ENCODE measurements around the gene TLL2. TPM values are rescaled to one million over a fixed set of nuclear protein-coding genes. Genes with fewer than 3 reads are reported as not detected.
A peak's percentile ranks its signal among the peaks of the same experiment; 100 is the strongest.

TLL2 gene
- total and polyA plus RNA-seq, 12 donors, result 0.10 to 0.40 (median 0.13) TPM; not detected in 6

GRCh38 chr10:96339956-96340904 lies 173.5 kb downstream of the TLL2 start:
- Histone ChIP-seq H3K27ac (no peak overlapping the region), H3K9me3 (replicated peaks in 1 of 3) (no peaks in the 10 kb centered on the region), H3K36me3 (replicated peaks in 1 of 2) (no peaks in the 10 kb centered on the region), H3K27me3 (peaks cover 10% of the 10 kb centered on the region), H3K4me1 (replicated peaks in 1 of 2) (no peaks in the 10 kb centered on the region), H3K4me3 (no peak overlapping the region)
- TF ChIP-seq CTCF (IDR thresholded peaks at IDR 0.05), result peak; percentile 25 to 60 (median 38)
- no peak for TF ChIP-seq POLR2A (IDR thresholded peaks at IDR 0.05)
- 30 to 41% (median 34%) methylated on average over 7 of the region's 7 CpGs for WGBS, 4 donors
- peak; percentile 40 to 65 (median 58) for DNase-seq
- intact Hi-C loops (cut with DNase I), result no loop called here

- no peak for TF ChIP-seq CTCF (IDR thresholded peaks at IDR 0.05)
- no peak for DNase-seq
- 93 to 95% (median 94%) methylated on average over 4 of the region's 4 CpGs for WGBS, 4 donors
- no peaks in the 10 kb centered on the region for H3K4me1 ChIP-seq (replicated peaks in 1 of 2)
- no peaks in the 10 kb centered on the region for H3K36me3 ChIP-seq (replicated peaks in 1 of 2)
- intact Hi-C loops (cut with DNase I), result no loop called here
- H3K9me3 ChIP-seq (replicated peaks in 1 of 3), result no peaks in the 10 kb centered on the region
- H3K27ac ChIP-seq, result no peak overlapping the region
- no peak overlapping the region for H3K4me3 ChIP-seq
- peaks cover 11% of the 10 kb centered on the region for H3K27me3 ChIP-seq
Observed at GRCh38 chr10:96339383-96339782, 174.3 kb downstream of the TLL2 start.

GRCh38 chr10:96338279-96338925 lies 175.3 kb downstream of the TLL2 start:
- Histone ChIP-seq H3K36me3 (replicated peaks in 1 of 2) (no peaks in the 10 kb centered on the region), H3K9me3 (replicated peaks in 1 of 3) (no peaks in the 10 kb centered on the region), H3K27me3 (peaks cover 11% of the 10 kb centered on the region), H3K4me1 (replicated peaks in 1 of 2) (no peaks in the 10 kb centered on the region), H3K27ac (no peak overlapping the region), H3K4me3 (no peak overlapping the region)
- WGBS, 4 donors, result 43 to 53% (median 47%) methylated on average over 5 of the region's 5 CpGs
- no peak for TF ChIP-seq CTCF (IDR thresholded peaks at IDR 0.05)
- TF ChIP-seq POLR2A (IDR thresholded peaks at IDR 0.05), result no peak
- intact Hi-C loops (cut with DNase I), result no loop called here
- DNase-seq, result no peak

DNA sequence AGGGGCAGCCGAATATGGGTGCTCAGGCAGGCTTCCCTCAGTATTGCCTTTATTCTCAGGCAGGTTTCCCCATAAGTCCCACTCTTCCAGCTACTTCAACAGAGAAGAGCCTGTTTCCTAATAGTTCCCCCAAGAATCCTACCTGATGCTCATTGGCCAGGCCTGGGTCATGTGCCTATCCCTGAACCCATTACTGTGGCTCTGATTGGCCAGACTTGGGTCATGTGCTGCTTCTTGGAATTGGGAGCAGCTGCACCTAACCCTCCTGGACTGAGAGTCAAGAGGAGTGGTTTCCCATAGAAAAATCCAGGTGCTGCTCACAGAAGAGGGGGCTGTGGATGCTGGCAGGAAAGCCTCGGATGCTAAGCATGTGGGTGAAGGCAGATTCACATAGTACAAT lies 176.6 kb downstream of the TLL2 start:
- TF ChIP-seq CTCF (IDR thresholded peaks at IDR 0.05), result no peak
- TF ChIP-seq POLR2A (IDR thresholded peaks at IDR 0.05), result no peak
- intact Hi-C loops (cut with DNase I), result no loop called here
- no peak for DNase-seq
- WGBS, 4 donors, result 80 to 90% (median 84%) methylated on average over 2 of the region's 2 CpGs
- H3K27ac ChIP-seq, result no peak overlapping the region
- H3K4me3 ChIP-seq, result no peak overlapping the region
- no peaks in the 10 kb centered on the region for H3K4me1 ChIP-seq (replicated peaks in 1 of 2)
- no peaks in the 10 kb centered on the region for H3K9me3 ChIP-seq (replicated peaks in 1 of 3)
- H3K27me3 ChIP-seq, result peaks cover 11% of the 10 kb centered on the region
- H3K36me3 ChIP-seq (replicated peaks in 1 of 2), result no peaks in the 10 kb centered on the region

Data from adrenal gland (tissue), 12 donors.